Lower leg skin (tissue), 4 donors: ENCODE results near the gene SV2C. TPM values are rescaled to one million over a fixed set of nuclear protein-coding genes. Genes with fewer than 3 reads are reported as not detected.

Experiments
- DNase-seq, 2 donors: peaks; one replicate each; pipeline ENCODE4 v3.0.0-alpha.2; 2019; ENCODE audit warnings: low spot score in 2 of 2
- H3K4me3 ChIP-seq: fragments of 200-600 bp; sonication (generic); 2 replicates; pipeline ENCODE4 v1.5.1; 2017; ENCODE audit warnings: mild to moderate bottlenecking, low read depth; ENCODE audit not compliant: poor library complexity, severe bottlenecking
- CTCF ChIP-seq, 3 donors: fragments of 450-650 bp; IDR thresholded peaks; one replicate each; pipeline ENCODE4 v1.5.1; 2016; ENCODE audit warnings: antibody characterized with exemption in 3 of 3, mild to moderate bottlenecking in 3 of 3, moderate library complexity in 2 of 3
- POLR2A ChIP-seq, 2 donors: fragments of 450-650 bp; IDR thresholded peaks; one replicate each; pipeline ENCODE4 v1.6.1; 2016 to 2017; ENCODE audit warnings: antibody characterized with exemption in 2 of 2, mild to moderate bottlenecking in 1 of 2, moderate library complexity in 1 of 2
- WGBS, 2 donors: methylation state at CpG; one replicate each; pipeline ENCODE4 v1.1.5; 2018; 5-methylcytosine and 5-hydroxymethylcytosine counted together
- intact Hi-C: fragments of 100-400 bp; cut with DNase I; formaldehyde crosslinking; loops from one replicate; pipeline ENCODE4 v1.15.0; 2023; ENCODE audit warnings: low total_unique reads
- total RNA-seq, 4 donors: library from RNA; depleted of rRNA; stranded (reverse); fragments of >200 nt; gene quantifications; one replicate each; pipeline ENCODE4 v1.1.0, GENCODE V29; 2016

Gene SV2C
- total RNA-seq, 4 donors from 2014 or later = 0.04 to 0.63 (median 0.24) TPM

GRCh38 chr5:76050134-76050533 lies 33.0 kb upstream of the SV2C start:
- TF ChIP-seq CTCF (IDR thresholded peaks at IDR 0.05) (no peak), POLR2A (IDR thresholded peaks at IDR 0.05) (no peak)
- H3K4me3 ChIP-seq = no peak overlapping the region
- intact Hi-C loops = no loop called here
- no peak for DNase-seq
- WGBS, 2 donors = 34 to 40% methylated on average over 1 of the region's 1 CpG

GRCh38 chr5:76062502-76063041 lies 20.6 kb upstream of the SV2C start:
- no peak overlapping the region for H3K4me3 ChIP-seq
- no peak for DNase-seq
- intact Hi-C loops = no loop called here
- TF ChIP-seq POLR2A (IDR thresholded peaks at IDR 0.05) (no peak), CTCF (IDR thresholded peaks at IDR 0.05) (no peak)
- WGBS, 2 donors = 36 to 45% methylated on average over 4 of the region's 4 CpGs

- 69 to 74% methylated on average over 5 of the region's 5 CpGs for WGBS, 2 donors
- H3K4me3 ChIP-seq = no peak overlapping the region
- intact Hi-C loops = loop anchor here (5.0 kb wide), 1 partner anchor 407 kb away; no protein-coding TSS in a partner anchor
- DNase-seq = no peak
- TF ChIP-seq POLR2A (IDR thresholded peaks at IDR 0.05) = no peak
- no peak for TF ChIP-seq CTCF (IDR thresholded peaks at IDR 0.05)
Measured at GRCh38 chr5:76065258-76065657, 17.9 kb upstream of the SV2C start.

- WGBS, 2 donors = 62 to 76% methylated on average over 4 of the region's 4 CpGs
- no peak for DNase-seq
- no peak overlapping the region for H3K4me3 ChIP-seq
- no peak for TF ChIP-seq CTCF (IDR thresholded peaks at IDR 0.05)
- no peak for TF ChIP-seq POLR2A (IDR thresholded peaks at IDR 0.05)
- intact Hi-C loops = loop anchor here (5.0 kb wide), 1 partner anchor 403 kb away; no protein-coding TSS in a partner anchor
Measured at GRCh38 chr5:76069061-76069735, 14.0 kb upstream of the SV2C start.

- no peak for DNase-seq
- H3K4me3 ChIP-seq = no peak overlapping the region
- WGBS, 2 donors = 43 to 46% methylated on average over 2 of the region's 2 CpGs
- intact Hi-C loops = no loop called here
- no peak for TF ChIP-seq POLR2A (IDR thresholded peaks at IDR 0.05)
- no peak for TF ChIP-seq CTCF (IDR thresholded peaks at IDR 0.05)
Measured at GRCh38 chr5:76074487-76075065, 8.6 kb upstream of the SV2C start.
